Naive B cell (primary cell): ENCODE data around the gene THBS4. TPM values are rescaled to one million over a fixed set of nuclear protein-coding genes. Genes with fewer than 3 reads are reported as not detected.
A peak's percentile ranks its signal among the peaks of the same experiment; 100 is the strongest.

Source experiments
- ATAC-seq, 2 donors: fragments of 150-1000 bp; cut with Tn5 transposase; 2 replicates each; pipeline ENCODE4 v1.10.0; 2021; ENCODE audit warnings: low read depth in 2 of 2, mild to moderate bottlenecking in 2 of 2, moderate library complexity in 2 of 2
- DNase-seq: peaks from one replicate; pipeline ENCODE4 v3.0.0; 2022
- H3K27ac Mint-ChIP-seq, 6 donors: one replicate each; pipeline ENCODE4 v1.8.0; 2020 to 2022; ENCODE audit warnings: mild to moderate bottlenecking in 6 of 6, mixed read lengths in 6 of 6, moderate library complexity in 5 of 6, inconsistent platforms in 2 of 6
- H3K27me3 Mint-ChIP-seq, 3 donors: one replicate each; pipeline ENCODE4 v1.8.0; 2021 to 2022; ENCODE audit warnings: mixed read lengths in 3 of 3, mild to moderate bottlenecking in 1 of 3
- H3K36me3 Mint-ChIP-seq, 2 donors: one replicate each; pipeline ENCODE4 v1.8.0; 2020 to 2022; ENCODE audit warnings: mixed read lengths in 2 of 2, inconsistent platforms in 1 of 2, mild to moderate bottlenecking in 1 of 2
- H3K4me1 Mint-ChIP-seq, 3 donors: one replicate each; pipeline ENCODE4 v1.8.0; 2020 to 2022; ENCODE audit warnings: mixed read lengths in 3 of 3, inconsistent platforms in 1 of 3, mild to moderate bottlenecking in 1 of 3, moderate library complexity in 1 of 3
- H3K4me3 Mint-ChIP-seq, 8 donors: one replicate each; pipeline ENCODE4 v1.8.0; 2020 to 2022; ENCODE audit warnings: mild to moderate bottlenecking in 8 of 8, mixed read lengths in 8 of 8, moderate library complexity in 8 of 8, inconsistent platforms in 2 of 8
- H3K9me3 Mint-ChIP-seq, 7 donors: one replicate each; pipeline ENCODE4 v1.8.0; 2020 to 2022; ENCODE audit warnings: mixed read lengths in 7 of 7, mild to moderate bottlenecking in 5 of 7, inconsistent platforms in 2 of 7, moderate library complexity in 1 of 7
- polyA plus RNA-seq, 6 donors: library from polyadenylated mRNA; unstranded; fragments of 300-500 nt; fragmentation: Illumina TruSeq; gene quantifications; one replicate each; pipeline ENCODE4 v1.2.3, GENCODE V29; 2021; ENCODE audit warnings: low read depth in 6 of 6

Gene THBS4
- polyA plus RNA-seq, 6 donors from 2014 or later = 0.17 TPM; not detected in 5

GRCh38 chr5:80057099-80057498, 22.0 kb downstream of the THBS4 start:
- no peak overlapping the region for H3K27ac Mint-ChIP-seq
- no peaks in the 10 kb centered on the region for H3K4me1 Mint-ChIP-seq
- no peak overlapping the region for H3K4me3 Mint-ChIP-seq
- no peaks in the 10 kb centered on the region for H3K9me3 Mint-ChIP-seq
- DNase-seq (no peak), ATAC-seq (no peak)
- H3K27me3 Mint-ChIP-seq = no peaks in the 10 kb centered on the region
- no peaks in the 10 kb centered on the region for H3K36me3 Mint-ChIP-seq

GRCh38 chr5:80057921-80058320, 22.8 kb downstream of the THBS4 start:
- Mint-ChIP-seq H3K4me1 (no peaks in the 10 kb centered on the region), H3K36me3 (no peaks in the 10 kb centered on the region), H3K9me3 (no peaks in the 10 kb centered on the region), H3K27ac (no peak overlapping the region), H3K27me3 (no peaks in the 10 kb centered on the region), H3K4me3 (no peak overlapping the region)
- no peak for ATAC-seq
- no peak for DNase-seq

- no peaks in the 10 kb centered on the region for H3K36me3 Mint-ChIP-seq
- no peaks in the 10 kb centered on the region for H3K27me3 Mint-ChIP-seq
- H3K27ac Mint-ChIP-seq = peak overlapping the region in 1 of 6 donors; percentile 16
- no peaks in the 10 kb centered on the region for H3K4me1 Mint-ChIP-seq
- H3K4me3 Mint-ChIP-seq = no peak overlapping the region
- ATAC-seq (no peak), DNase-seq (no peak)
- no peaks in the 10 kb centered on the region for H3K9me3 Mint-ChIP-seq
These were observed 24.3 kb downstream of the THBS4 start for GRCh38 chr5:80059354-80059980.

- no peak overlapping the region for H3K4me3 Mint-ChIP-seq
- no peaks in the 10 kb centered on the region for H3K27me3 Mint-ChIP-seq
- no peak for DNase-seq
- no peaks in the 10 kb centered on the region for H3K36me3 Mint-ChIP-seq
- H3K4me1 Mint-ChIP-seq = no peaks in the 10 kb centered on the region
- H3K9me3 Mint-ChIP-seq = no peaks in the 10 kb centered on the region
- peak overlapping the region in 2 of 6 donors; percentile 47 to 65 for H3K27ac Mint-ChIP-seq
- ATAC-seq = no peak
These were observed 25.8 kb downstream of the THBS4 start for GRCh38 chr5:80060966-80061365.

GRCh38 chr5:80061547-80061946, 26.4 kb downstream of the THBS4 start:
- Mint-ChIP-seq H3K4me3 (no peak overlapping the region), H3K4me1 (no peaks in the 10 kb centered on the region), H3K36me3 (no peaks in the 10 kb centered on the region), H3K9me3 (no peaks in the 10 kb centered on the region), H3K27ac (no peak overlapping the region), H3K27me3 (no peaks in the 10 kb centered on the region)
- DNase-seq = no peak
- ATAC-seq = no peak

- H3K9me3 Mint-ChIP-seq = no peaks in the 10 kb centered on the region
- DNase-seq (no peak), ATAC-seq (no peak)
- H3K36me3 Mint-ChIP-seq = no peaks in the 10 kb centered on the region
- no peaks in the 10 kb centered on the region for H3K4me1 Mint-ChIP-seq
- H3K27me3 Mint-ChIP-seq = no peaks in the 10 kb centered on the region
- H3K4me3 Mint-ChIP-seq = no peak overlapping the region
- H3K27ac Mint-ChIP-seq = peak overlapping the region in 1 of 6 donors; percentile 76
These were observed 29.0 kb downstream of the THBS4 start for GRCh38 chr5:80064124-80064523.

- H3K4me3 Mint-ChIP-seq = no peak overlapping the region
- no peaks in the 10 kb centered on the region for H3K27me3 Mint-ChIP-seq
- no peak for DNase-seq
- H3K4me1 Mint-ChIP-seq = peaks cover 12 to 16% (median 15%) of the 10 kb centered on the region in 3 donors
- no peak for ATAC-seq
- H3K36me3 Mint-ChIP-seq = no peaks in the 10 kb centered on the region
- H3K9me3 Mint-ChIP-seq = no peaks in the 10 kb centered on the region
- H3K27ac Mint-ChIP-seq = no peak overlapping the region
These were observed 31.9 kb downstream of the THBS4 start for GRCh38 chr5:80067016-80067415.

- no peaks in the 10 kb centered on the region for H3K9me3 Mint-ChIP-seq
- DNase-seq = no peak
- H3K4me3 Mint-ChIP-seq = no peak overlapping the region
- no peak for ATAC-seq
- H3K4me1 Mint-ChIP-seq = peaks cover 12 to 16% (median 15%) of the 10 kb centered on the region in 3 donors
- H3K27me3 Mint-ChIP-seq = no peaks in the 10 kb centered on the region
- H3K36me3 Mint-ChIP-seq = no peaks in the 10 kb centered on the region
- peak overlapping the region in 1 of 6 donors; percentile 53 for H3K27ac Mint-ChIP-seq
These were observed 32.5 kb downstream of the THBS4 start for GRCh38 chr5:80067531-80068245.

- Mint-ChIP-seq H3K27ac (no peak overlapping the region), H3K4me1 (peaks cover 12 to 16% (median 15%) of the 10 kb centered on the region in 3 donors), H3K4me3 (no peak overlapping the region), H3K9me3 (no peaks in the 10 kb centered on the region), H3K36me3 (no peaks in the 10 kb centered on the region), H3K27me3 (no peaks in the 10 kb centered on the region)
- ATAC-seq (no peak), DNase-seq (no peak)
These were observed 33.1 kb downstream of the THBS4 start for GRCh38 chr5:80068246-80068636.

- no peaks in the 10 kb centered on the region for H3K36me3 Mint-ChIP-seq
- no peaks in the 10 kb centered on the region for H3K9me3 Mint-ChIP-seq
These were observed 33.6 kb downstream of the THBS4 start for GRCh38 chr5:80068775-80069174.

GRCh38 chr5:80069251-80069800, 34.2 kb downstream of the THBS4 start:
- no peak overlapping the region for H3K4me3 Mint-ChIP-seq
- H3K4me1 Mint-ChIP-seq = peaks cover 12 to 16% (median 15%) of the 10 kb centered on the region in 3 donors
- no peaks in the 10 kb centered on the region for H3K27me3 Mint-ChIP-seq
- ATAC-seq = no peak
- DNase-seq = no peak
- H3K9me3 Mint-ChIP-seq = no peaks in the 10 kb centered on the region
- H3K27ac Mint-ChIP-seq = no peak overlapping the region
- H3K36me3 Mint-ChIP-seq = no peaks in the 10 kb centered on the region

More at GRCh38 chr5:80068775-80069174, 33.6 kb downstream of the THBS4 start:
- ATAC-seq = no peak
- no peak overlapping the region for H3K4me3 Mint-ChIP-seq
- no peaks in the 10 kb centered on the region for H3K27me3 Mint-ChIP-seq
- H3K4me1 Mint-ChIP-seq = peaks cover 12 to 16% (median 15%) of the 10 kb centered on the region in 3 donors
- no peak overlapping the region for H3K27ac Mint-ChIP-seq
- DNase-seq = no peak

GRCh38 chr5:80069918-80070318, 34.8 kb downstream of the THBS4 start:
- no peaks in the 10 kb centered on the region for H3K9me3 Mint-ChIP-seq
- no peak for ATAC-seq
- no peaks in the 10 kb centered on the region for H3K36me3 Mint-ChIP-seq
- peak overlapping the region in 2 of 8 donors; percentile 13 to 38 for H3K4me3 Mint-ChIP-seq
- H3K4me1 Mint-ChIP-seq = peaks cover 12 to 16% (median 15%) of the 10 kb centered on the region in 3 donors
- no peaks in the 10 kb centered on the region for H3K27me3 Mint-ChIP-seq
- no peak for DNase-seq
- peak overlapping the region in 2 of 6 donors; percentile 17 to 87 for H3K27ac Mint-ChIP-seq

GRCh38 chr5:80070338-80071056, 35.3 kb downstream of the THBS4 start:
- no peak for DNase-seq
- peak in 1 of 2 donors; percentile 60 for ATAC-seq
- Mint-ChIP-seq H3K9me3 (no peaks in the 10 kb centered on the region), H3K27ac (peak overlapping the region in 2 of 6 donors; percentile 14 to 34), H3K4me1 (peaks cover 12 to 16% (median 15%) of the 10 kb centered on the region in 3 donors), H3K36me3 (no peaks in the 10 kb centered on the region), H3K4me3 (peak overlapping the region in 2 of 8 donors; percentile 6 to 13), H3K27me3 (no peaks in the 10 kb centered on the region)
